ENCODE data around the gene TIMMDC1. TPM values are rescaled to one million over a fixed set of nuclear protein-coding genes. Genes with fewer than 3 reads are reported as not detected.

The TIMMDC1 gene
- total and polyA plus RNA-seq, 9 of the 15 experiments (the other 6 are each of a cell fraction or from before 2014, with no cell fraction given) = 62.1 to 226 (median 86.6) TPM

DNA sequence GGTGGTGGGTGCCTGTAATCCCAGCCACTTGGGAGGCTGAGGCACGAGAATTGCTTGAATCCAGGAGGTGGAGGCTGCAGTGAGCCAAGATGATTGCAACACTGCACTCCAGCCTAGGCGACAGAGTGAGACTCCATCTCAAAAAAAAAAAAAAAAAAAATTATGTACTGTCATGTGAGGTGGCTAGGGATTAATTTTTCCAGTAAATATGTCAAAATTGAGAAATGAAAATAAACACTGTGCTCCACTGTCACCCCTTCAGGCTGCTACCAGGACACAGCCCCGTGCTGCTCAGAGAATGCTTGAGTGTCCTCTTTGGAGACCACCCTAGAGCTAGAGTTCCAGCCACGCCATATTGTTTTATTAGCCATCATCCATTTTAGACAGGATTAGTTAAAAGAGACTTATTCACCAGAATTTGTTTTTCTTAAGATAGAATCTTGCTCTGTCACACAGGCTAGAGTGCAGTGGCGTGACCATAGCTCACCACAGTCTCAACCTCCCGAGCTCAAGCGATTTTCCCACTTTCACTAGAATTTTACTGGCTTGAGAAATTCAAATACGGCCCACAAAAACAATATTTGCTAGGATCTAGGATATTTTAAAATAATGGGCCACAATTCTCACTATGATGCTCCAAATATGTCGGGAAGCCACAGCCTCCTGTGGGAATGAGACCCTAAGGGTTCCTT lies 60.4 kb downstream of the TIMMDC1 start (continued):
- TF ChIP-seq THRB (CRISPR knock-in tag; conservative IDR thresholded peaks at IDR 0.05) (no peak), SETDB1 (IDR thresholded peaks at IDR 0.05; ENCODE audit: low read length) (no peak)

- WGBS (ENCODE audit: insufficient coverage, low coverage, missing lambda C conversion rate) = 0% methylated on average over 4 of the region's 7 CpGs
- no TSS peak for BruUV-seq (replicated peaks)
- ChIA-PET CTCF (ENCODE audit: low intra/inter-chr PET ratio) (no interaction called here), POLR2A (interaction anchor here (0.9 to 1.0 kb wide), 2 partner anchors 12 to 25 kb away, joined by 3 read pairs; no protein-coding TSS in a partner anchor)
- Histone ChIP-seq H3K27me3 (ENCODE audit: control insufficient read depth in 2 of 2, insufficient read depth in 2 of 2, low read length in 2 of 2) (no peaks in the 10 kb centered on the region), H3K36me3 (ENCODE audit: control insufficient read depth, insufficient read depth, low read length) (no peaks in the 10 kb centered on the region), H3K27ac (ENCODE audit: extremely low read depth, low read depth, low read length) (peak within 1 kb of the TSS; percentile 73), H4K20me1 (replicated peaks; ENCODE audit: control insufficient read depth, insufficient read depth, low read length) (no peaks in the 10 kb centered on the region), H2AFZ (ENCODE audit: low read depth, low read length) (peak within 1 kb of the TSS; percentile 89), H3K4me1 (replicated peaks in 1 of 2; ENCODE audit: control insufficient read depth in 2 of 2, insufficient read depth in 2 of 2, low read length in 2 of 2) (peaks cover 0 to 12% of the 10 kb centered on the region in 2 experiments; a peak in 3 of 5 replicates), H3K79me2 (ENCODE audit: control insufficient read depth, insufficient read depth, low read length) (peaks cover 8% of the 10 kb centered on the region; the same call in 1 of the 3 replicates), H3K4me2 (ENCODE audit: insufficient read depth, low read length) (peak within 1 kb of the TSS; percentile 78), H3K9me3 (replicated peaks; ENCODE audit: control insufficient read depth, insufficient read depth, low read depth, low read length) (no peaks in the 10 kb centered on the region), H3K9ac (ENCODE audit: insufficient read depth in 1 of 2, low read depth in 2 of 2, low read length in 2 of 2) (peak within 1 kb of the TSS; percentile 56 to 76; a peak in 3 of 4 replicates), H3K4me3 (peak within 1 kb of the TSS; percentile 37), H3K9me1 (ENCODE audit: control insufficient read depth, insufficient read depth, low read length) (no peaks in the 10 kb centered on the region)
- intact Hi-C loops (cut with micrococcal nuclease) = loop anchor here (2.0 to 5.0 kb wide), 3 partner anchors 35 to 118 kb away; partner anchors contain the start of genes COX17 and TIMMDC1
- ATAC-seq (peak; percentile 96), FAIRE-seq (peak; percentile 95), DNase-seq (ENCODE audit: extremely low read depth in 1 of 4, low spot score in 3 of 4) (peak; percentile 20 to 83 (median 43))
- in situ Hi-C loops (cut with MboI) = no loop called here
- TF ChIP-seq XRCC4 (IDR thresholded peaks at IDR 0.05; ENCODE audit: extremely low read depth, insufficient read depth, insufficient read length) (no peak), SNIP1 (IDR thresholded peaks at IDR 0.05; ENCODE audit: low read depth) (no peak), TGIF2 (CRISPR knock-in tag; IDR thresholded peaks at IDR 0.05) (no peak), NCOA4 (IDR thresholded peaks at IDR 0.05; ENCODE audit: partially characterized antibody) (no peak), NFRKB (IDR thresholded peaks at IDR 0.05; ENCODE audit: low read depth) (no peak; the same call in 1 of the 2 replicates), RFX7 (CRISPR knock-in tag; IDR thresholded peaks at IDR 0.05) (no peak), ZNF76 (CRISPR knock-in tag; IDR thresholded peaks at IDR 0.05; ENCODE audit: borderline replicate concordance) (no peak), ZC3H11A (IDR thresholded peaks at IDR 0.05; ENCODE audit: low read depth, low read length) (no peak), FOSL1 (tag; conservative IDR thresholded peaks at IDR 0.05) (no peak), EHMT2 (IDR thresholded peaks at IDR 0.05) (no peak), SLC30A9 (CRISPR knock-in tag; IDR thresholded peaks at IDR 0.05) (no peak), VEZF1 (CRISPR knock-in tag; IDR thresholded peaks at IDR 0.05) (0 out of 2 replicates have a peak, but pooled peaks have one; percentile 25), HNRNPL (IDR thresholded peaks at IDR 0.05; ENCODE audit: low read depth, low read length) (no peak), ZNF583 (CRISPR knock-in tag; IDR thresholded peaks at IDR 0.05) (no peak), POLR2H (tag; IDR thresholded peaks at IDR 0.05; ENCODE audit: low read depth) (peak; percentile 68)
- TF ChIP-seq, protein P1, sequence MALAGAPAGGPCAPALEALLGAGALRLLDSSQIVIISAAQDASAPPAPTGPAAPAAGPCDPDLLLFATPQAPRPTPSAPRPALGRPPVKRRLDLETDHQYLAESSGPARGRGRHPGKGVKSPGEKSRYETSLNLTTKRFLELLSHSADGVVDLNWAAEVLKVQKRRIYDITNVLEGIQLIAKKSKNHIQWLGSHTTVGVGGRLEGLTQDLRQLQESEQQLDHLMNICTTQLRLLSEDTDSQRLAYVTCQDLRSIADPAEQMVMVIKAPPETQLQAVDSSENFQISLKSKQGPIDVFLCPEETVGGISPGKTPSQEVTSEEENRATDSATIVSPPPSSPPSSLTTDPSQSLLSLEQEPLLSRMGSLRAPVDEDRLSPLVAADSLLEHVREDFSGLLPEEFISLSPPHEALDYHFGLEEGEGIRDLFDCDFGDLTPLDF (CRISPR knock-in tag; IDR thresholded peaks at IDR 0.05) = no peak
Measured at GRCh38 chr3:119559441-119559963, 61.2 kb downstream of the TIMMDC1 start, which contains the start of gene CD80. CD80 (minus strand) TSS chr3:119559614; CDS start chr3:119557728, 1,886 bp downstream.
